Ecto neural progenitor cell (in vitro differentiated cells): ENCODE measurements around the gene CRACDL.

Experiments
- DNase-seq: peaks from one replicate; pipeline ENCODE4 v3.0.0-alpha.2; 2018; ENCODE audit warnings: low spot score

CRACDL gene

DNA sequence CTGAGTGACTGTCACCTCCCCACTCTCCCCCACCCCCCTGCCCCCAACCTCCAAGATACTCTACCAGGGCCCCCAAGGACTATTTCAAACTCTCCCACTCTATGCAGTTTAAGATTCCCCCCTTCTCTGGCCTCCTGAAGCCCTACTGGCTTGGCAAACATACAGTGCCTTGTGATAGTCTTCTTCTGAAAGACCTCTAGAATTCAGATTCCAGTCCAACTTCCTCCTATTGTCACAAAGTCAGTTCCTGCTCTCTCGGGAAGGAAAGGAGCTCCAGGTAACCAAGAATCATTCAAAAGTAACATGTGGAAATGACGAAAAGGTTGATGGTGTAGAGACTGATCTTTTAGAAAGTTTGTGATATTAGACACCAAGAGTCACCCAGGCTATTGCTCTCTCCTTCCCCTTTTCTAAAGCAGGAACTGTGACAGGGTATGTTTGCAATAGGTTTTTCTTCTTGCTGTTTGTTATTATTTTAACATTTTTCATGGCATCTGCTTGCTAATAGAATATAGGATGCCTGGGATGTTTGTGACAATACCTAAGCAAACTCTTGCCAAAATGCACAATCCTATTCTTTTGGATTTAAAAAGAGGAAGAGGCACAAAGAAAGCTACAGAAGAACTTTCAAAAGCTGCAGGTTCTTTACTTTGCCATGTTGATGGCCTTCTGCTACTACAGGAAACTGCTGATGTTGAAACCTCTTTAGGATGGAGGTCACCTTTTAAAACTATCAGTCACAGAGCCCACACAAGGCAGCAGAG, 111.6 kb downstream of the CRACDL start:
- DNase-seq: no peak

DNA sequence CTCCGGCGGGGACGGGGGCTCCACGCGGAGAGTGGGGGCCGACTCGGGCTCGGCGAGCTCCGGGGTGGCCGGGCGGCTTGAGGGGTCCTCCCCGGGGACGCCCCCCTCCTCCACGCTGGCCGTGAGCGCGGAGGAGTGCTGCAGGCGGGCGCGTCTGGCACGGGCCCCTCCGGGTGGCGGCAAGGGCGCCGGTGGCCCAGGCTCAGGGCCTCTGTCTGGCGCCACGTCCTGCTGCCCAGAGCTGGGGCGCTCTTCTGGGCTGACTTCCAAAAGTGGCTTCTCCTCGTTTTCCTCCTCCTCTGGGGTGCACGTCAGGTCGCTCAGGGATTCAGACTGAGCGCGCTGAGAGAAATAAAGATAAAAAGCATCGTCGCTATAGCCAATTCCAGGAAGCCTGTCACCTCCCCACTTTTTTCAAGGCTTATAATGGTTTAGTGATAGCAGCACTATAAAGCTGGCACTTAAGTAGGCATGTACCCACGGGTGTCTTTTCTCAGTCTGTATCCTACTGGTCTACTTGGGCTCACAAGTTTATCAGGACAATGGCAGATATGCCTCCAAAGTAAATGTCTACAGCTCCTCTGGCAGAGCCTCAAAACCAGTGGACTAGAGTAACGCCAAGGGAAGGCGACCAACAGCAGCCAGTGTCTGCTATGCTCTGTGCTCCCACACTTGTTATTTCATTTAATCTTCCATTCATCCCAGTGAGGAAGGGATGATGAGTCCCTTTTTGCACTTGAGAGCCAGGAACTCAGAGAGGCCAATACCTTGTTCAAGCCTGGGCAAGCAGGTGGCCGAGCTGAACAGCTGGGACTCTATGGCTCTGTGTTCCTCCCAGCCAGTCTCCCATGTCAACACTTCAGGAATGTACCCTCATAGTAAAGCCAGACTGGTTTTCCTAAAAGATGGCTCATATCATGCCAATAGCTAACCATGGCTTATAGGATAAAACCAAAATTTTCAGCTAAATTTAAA, 112.5 kb downstream of the CRACDL start:
- no peak for DNase-seq

- DNase-seq: peak; percentile 76
Measured at GRCh38 chr2:98822301-98823164, 113.5 kb downstream of the CRACDL start.

- DNase-seq: no peak
Measured at GRCh38 chr2:98821629-98822135, 114.3 kb downstream of the CRACDL start.

DNA sequence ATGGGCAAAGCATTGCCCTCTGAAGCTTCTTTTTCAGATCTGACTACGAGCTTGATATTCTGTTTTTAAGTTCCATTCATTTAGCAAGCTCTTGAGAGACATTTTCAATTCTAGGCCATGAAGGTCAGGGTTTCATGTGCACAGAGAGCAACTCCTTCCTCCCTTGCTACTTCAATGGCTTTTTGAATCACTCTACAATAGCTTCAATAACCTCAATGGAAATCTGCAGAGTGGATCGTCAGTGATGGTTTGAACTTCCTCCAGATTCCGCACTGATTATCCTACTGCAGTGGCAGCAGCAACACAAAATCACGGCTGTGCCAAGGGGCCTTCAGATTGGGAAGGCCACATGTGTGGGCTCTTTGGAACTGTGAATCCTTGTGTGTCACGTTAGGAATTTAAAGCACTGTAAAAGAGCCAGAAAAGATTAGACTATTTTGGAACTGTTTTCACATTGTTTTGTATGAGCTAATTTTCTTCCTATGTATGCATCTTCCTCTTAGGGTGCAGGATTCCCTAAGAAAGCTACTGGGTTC, 116.7 kb downstream of the CRACDL start:
- DNase-seq: no peak

GRCh38 chr2:98818164-98818563, 117.9 kb downstream of the CRACDL start:
- peak; percentile 20 for DNase-seq

- DNase-seq: peak; percentile 13
Measured at GRCh38 chr2:98816281-98816680, 119.7 kb downstream of the CRACDL start.

DNA sequence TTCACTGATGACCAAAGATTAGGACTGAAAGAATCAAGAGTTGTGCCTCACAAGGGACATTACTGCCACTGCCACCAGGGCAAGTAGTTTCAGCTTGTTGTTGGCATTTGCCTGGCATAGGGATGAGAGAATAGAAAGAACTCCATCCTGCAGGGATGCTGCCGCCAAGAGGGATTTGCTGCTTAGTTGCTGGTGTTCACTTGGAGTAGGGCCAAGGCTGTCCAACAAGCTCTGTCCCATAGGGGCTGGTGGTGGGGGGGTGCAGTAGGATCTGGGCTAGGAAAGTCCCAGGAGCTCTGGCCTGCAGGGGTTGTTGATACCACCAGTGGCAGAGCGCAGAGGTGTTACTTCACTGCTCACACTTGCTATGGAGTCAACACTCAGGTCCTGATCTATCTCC, 120.2 kb downstream of the CRACDL start:
- DNase-seq: peak; percentile 26

GRCh38 chr2:98811766-98812165, 124.3 kb downstream of the CRACDL start:
- no peak for DNase-seq

DNA sequence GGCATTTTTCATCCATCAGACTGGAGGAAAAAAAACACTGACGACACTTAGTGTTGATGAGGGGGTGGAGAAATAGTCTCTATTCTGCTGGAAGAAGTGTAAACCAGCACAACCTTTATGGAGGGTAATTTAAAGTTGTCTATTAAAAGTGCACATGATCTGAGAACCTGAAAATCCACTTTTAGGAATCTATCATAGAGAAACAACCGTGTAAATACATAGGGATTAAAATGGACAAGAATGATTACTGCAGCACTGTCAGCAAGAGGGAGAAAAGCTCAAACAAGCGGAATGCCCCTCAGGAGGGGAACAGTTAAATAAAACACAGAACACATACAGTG, 125.5 kb downstream of the CRACDL start:
- DNase-seq: no peak

- peak; percentile 18 for DNase-seq
Measured at GRCh38 chr2:98809878-98810587, 126.0 kb downstream of the CRACDL start.

DNA sequence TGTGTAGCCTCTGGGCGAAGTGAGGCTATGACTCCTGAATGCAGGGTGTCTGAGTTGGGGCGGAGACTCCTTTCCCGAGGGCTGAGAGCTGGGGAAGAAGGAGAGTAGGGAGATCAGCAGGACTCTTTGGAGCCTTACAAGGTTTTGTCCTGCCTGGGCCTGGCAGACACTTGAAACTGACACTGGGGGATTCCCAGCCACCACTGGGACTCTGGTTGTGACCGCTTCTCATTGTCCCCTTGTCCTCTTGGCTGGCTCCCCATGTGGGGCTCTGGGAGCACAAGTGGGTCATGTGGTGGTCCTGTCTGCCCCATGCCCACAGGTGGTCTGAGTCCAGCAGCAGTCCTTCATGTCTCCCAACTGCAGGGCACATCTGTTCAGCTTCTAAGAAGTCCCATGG, 126.9 kb downstream of the CRACDL start:
- peak; percentile 43 for DNase-seq

DNA sequence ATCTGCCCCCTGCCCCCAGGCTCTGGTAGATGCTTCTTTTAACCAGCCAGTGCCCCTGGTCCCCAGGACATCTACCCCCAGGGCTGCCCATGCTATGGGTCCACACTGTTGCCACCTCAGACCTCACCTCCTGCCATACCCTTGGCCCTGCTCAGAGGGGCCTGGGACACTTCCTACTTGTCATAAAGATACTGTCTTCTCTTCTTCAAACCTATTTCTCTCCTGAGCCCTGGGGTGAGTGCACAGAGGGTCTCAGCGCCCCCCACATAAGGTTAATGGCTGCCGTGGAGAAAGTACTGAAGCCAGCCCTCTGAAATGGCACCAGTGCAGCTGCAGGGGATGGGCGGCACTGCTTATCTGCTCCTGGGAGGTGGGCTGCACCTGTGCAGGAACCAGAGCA, 127.5 kb downstream of the CRACDL start:
- peak; percentile 21 for DNase-seq

DNA sequence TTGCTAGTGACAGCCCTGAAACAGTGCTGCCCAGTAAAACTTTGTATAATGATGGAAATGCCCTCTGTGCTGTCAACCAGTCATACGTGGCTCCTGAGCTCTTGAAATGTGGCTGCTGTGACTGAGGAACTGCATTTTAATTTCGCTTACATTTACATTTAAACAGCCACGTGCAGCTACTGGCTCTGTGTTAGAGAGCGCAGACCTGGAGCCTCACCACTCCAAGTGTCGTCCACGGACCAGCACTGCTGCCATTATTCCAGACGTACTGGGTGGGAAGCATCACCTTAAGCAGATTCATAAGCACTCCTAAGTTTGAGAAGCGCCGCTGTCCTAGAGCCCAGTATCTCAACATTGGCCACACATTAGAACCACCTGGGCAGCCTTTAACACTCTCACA, 128.1 kb downstream of the CRACDL start:
- DNase-seq: peak; percentile 36

GRCh38 chr2:98807221-98807620, 128.8 kb downstream of the CRACDL start:
- DNase-seq: peak; percentile 12

GRCh38 chr2:98806236-98806697, 129.8 kb downstream of the CRACDL start:
- peak; percentile 43 for DNase-seq

DNA sequence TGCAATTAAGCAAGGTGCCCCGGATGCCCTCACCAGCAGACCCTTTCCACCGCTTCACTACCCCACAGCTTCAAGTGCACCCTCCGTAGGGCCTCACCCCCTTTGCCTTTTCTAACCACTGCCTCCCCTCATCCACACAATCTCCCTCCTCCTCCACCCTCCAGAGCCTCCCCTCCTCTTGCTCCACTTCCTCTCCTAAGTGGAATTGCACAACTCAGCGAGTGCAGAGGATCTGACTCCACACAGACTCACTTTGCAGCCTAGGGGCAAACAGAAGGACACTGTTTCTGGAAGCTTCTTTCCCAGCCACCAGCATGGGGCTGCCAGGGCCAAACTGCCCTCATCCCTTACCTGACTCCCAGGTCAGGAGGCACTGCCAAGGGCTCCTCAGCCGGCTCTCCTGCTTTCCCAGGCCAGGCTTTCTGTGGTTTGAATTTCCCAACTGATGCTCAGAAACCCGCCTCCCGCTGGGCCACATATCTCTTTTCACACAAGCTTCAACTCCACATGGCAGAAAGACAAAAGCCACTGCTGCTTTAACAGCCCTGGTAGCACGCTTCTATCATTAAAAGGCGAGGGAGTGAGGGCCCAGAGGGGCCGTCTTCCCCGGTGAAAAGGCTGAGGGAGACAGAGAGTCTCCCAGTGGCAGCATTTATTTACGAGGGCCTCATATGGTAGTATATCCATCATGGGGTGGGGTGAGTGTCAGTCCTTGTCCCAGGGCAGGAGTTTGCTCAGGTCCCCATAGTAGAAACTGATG, 130.4 kb downstream of the CRACDL start:
- peak; percentile 29 for DNase-seq

DNA sequence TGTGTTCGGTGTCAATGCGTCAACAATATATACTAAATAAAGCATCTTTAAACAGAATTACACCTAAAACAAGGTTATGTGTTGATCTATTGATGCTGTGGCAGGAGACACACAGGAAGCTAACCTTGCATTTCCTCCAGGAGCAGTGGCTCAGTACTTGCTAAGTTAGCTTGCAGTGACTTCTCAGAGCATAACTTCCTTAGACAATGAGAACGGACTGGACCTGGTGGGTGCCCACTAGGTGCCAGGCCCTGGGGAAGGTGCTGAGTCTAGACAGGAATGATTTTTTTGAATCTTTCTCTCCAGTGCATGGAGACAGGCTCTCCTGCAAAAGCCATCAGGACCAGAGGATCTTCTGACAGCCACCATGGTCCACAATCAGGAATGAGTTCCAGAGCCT, 131.3 kb downstream of the CRACDL start:
- peak; percentile 17 for DNase-seq

DNA sequence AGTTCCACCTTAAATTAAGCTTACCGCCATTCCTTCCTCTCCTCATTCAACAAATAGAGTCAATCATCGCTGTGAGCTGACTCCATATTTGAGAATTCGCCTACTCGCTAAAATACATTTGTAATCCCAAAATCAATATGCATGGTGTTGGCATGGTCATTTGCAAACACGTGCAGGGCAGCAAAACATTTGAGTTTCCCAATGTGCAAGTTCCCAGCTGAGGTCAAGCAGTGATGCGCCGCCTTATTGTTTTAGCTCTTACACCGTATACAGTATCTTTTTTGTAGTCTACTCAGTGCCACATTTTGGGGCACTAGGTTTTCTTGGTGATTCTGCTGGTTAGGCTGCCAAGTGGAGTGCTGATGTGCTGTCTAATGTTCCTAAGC, 131.8 kb downstream of the CRACDL start:
- peak; percentile 13 for DNase-seq
